ENCODE results near the gene CLN5. TPM values are rescaled to one million over a fixed set of nuclear protein-coding genes. Genes with fewer than 3 reads are reported as not detected.
"Not testable (repeated sequence)": the region's sequence is repeated elsewhere in the genome, so short reads cannot be mapped to it uniquely, and the experiment has no call there.

CLN5 gene
- 25.7 and 27.0 TPM in 2 replicates for total RNA-seq
- 25.8 TPM for polyA plus RNA-seq (2012)

- DNase-seq (ENCODE audit: low read depth): peak; percentile 94
These were observed at the start of gene CLN5 for GRCh38 chr13:76991796-76992547. Gene CLN5, plus strand, starts transcription at chr13:76992081. Its CDS starts 18 bp downstream, at chr13:76992099.

- DNase-seq (ENCODE audit: low read depth): no peak
These were observed 49.5 kb upstream of the CLN5 start for GRCh38 chr13:76942363-76942762.

GRCh38 chr13:76943646-76944045, 48.2 kb upstream of the CLN5 start:
- no peak for DNase-seq (ENCODE audit: low read depth)

GRCh38 chr13:76944456-76944855, 47.4 kb upstream of the CLN5 start:
- peak; percentile 31 for DNase-seq (ENCODE audit: low read depth)

- no peak for DNase-seq (ENCODE audit: low read depth)
These were observed 43.7 kb upstream of the CLN5 start, which contains the start of gene ACOD1 for GRCh38 chr13:76948149-76948548. Gene ACOD1, plus strand, starts transcription at chr13:76948511. Its CDS starts 48 bp downstream, at chr13:76948559.

GRCh38 chr13:76950101-76950500, 41.8 kb upstream of the CLN5 start:
- DNase-seq (ENCODE audit: low read depth): no peak

- no peak for DNase-seq (ENCODE audit: low read depth)
These were observed 37.9 kb upstream of the CLN5 start for GRCh38 chr13:76953968-76954367.

- DNase-seq (ENCODE audit: low read depth): no peak
These were observed 37.3 kb upstream of the CLN5 start for GRCh38 chr13:76954538-76954937.

- DNase-seq (ENCODE audit: low read depth): no peak
These were observed 36.7 kb upstream of the CLN5 start for GRCh38 chr13:76955193-76955592.

GRCh38 chr13:76955661-76956060, 36.2 kb upstream of the CLN5 start:
- DNase-seq (ENCODE audit: low read depth): no peak

GRCh38 chr13:76958841-76959432, 32.9 kb upstream of the CLN5 start:
- no peak for DNase-seq (ENCODE audit: low read depth)

- DNase-seq (ENCODE audit: low read depth): not testable (repeated sequence)
These were observed 32.1 kb upstream of the CLN5 start for GRCh38 chr13:76959734-76960133.

GRCh38 chr13:76965759-76966421, 26.0 kb upstream of the CLN5 start:
- DNase-seq (ENCODE audit: low read depth): peak; percentile 56

- DNase-seq (ENCODE audit: low read depth): no peak
These were observed 24.9 kb upstream of the CLN5 start for GRCh38 chr13:76967031-76967430.

- DNase-seq (ENCODE audit: low read depth): peak; percentile 92
These were observed 23.8 kb upstream of the CLN5 start for GRCh38 chr13:76968041-76968440.

- no peak for DNase-seq (ENCODE audit: low read depth)
These were observed 22.2 kb upstream of the CLN5 start for GRCh38 chr13:76969488-76970365.

GRCh38 chr13:76971215-76971614, 20.7 kb upstream of the CLN5 start:
- no peak for DNase-seq (ENCODE audit: low read depth)

- no peak for DNase-seq (ENCODE audit: low read depth)
These were observed 19.7 kb upstream of the CLN5 start for GRCh38 chr13:76971851-76972829.

GRCh38 chr13:76973920-76974617, 17.8 kb upstream of the CLN5 start:
- no peak for DNase-seq (ENCODE audit: low read depth)

Data from myocyte (in vitro differentiated cells).